PC-9 (cell line): ENCODE results near the gene KIF2A. TPM values are rescaled to one million over a fixed set of nuclear protein-coding genes. Genes with fewer than 3 reads are reported as not detected.

Source experiments
- BruUV-seq: library from RNA; stranded (reverse); fragments of 400-500 nt; replicated peaks from 2 replicates; lab custom pipeline; 2021; lab: Mats Ljungman, UMichigan
- CTCF ChIA-PET: fragments of 300-600 bp; sonication (Branson Sonifier 250); formaldehyde crosslinking; loops from one replicate; lab custom pipeline; 2022; ENCODE audit warnings: antibody characterized with exemption; lab: Charles Lee
- POLR2A ChIA-PET: fragments of 300-600 bp; sonication (Branson Sonifier 250); formaldehyde crosslinking; loops from one replicate; lab custom pipeline; 2022; ENCODE audit warnings: antibody characterized with exemption; ENCODE audit not compliant: unreplicated experiment; lab: Charles Lee
- DNase-seq, 2 experiments: peaks; one replicate each; pipeline versions ENCODE4 v3.0.0 to v3.0.0-alpha.2; 2015 to 2022; ENCODE audit warnings: mixed read lengths in 1 of 2
- H2AFZ ChIP-seq: fragments of 200-600 bp; sonication (generic); 2 replicates; pipeline ENCODE4 v1.8.1; 2017; ENCODE audit warnings: antibody characterized with exemption
- H3F3A ChIP-seq: fragments of 200-600 bp; sonication (generic); 2 replicates; pipeline ENCODE4 v1.8.1; 2017; ENCODE audit warnings: antibody characterized with exemption, mild to moderate bottlenecking, low read depth; ENCODE audit not compliant: insufficient read depth
- H3K27ac ChIP-seq: fragments of 200-600 bp; sonication (generic); 2 replicates; pipeline ENCODE4 v1.6.1; 2016; ENCODE audit warnings: mixed run types
- H3K27me3 ChIP-seq: fragments of 200-600 bp; sonication (generic); 2 replicates; pipeline ENCODE4 v1.6.1; 2016; ENCODE audit warnings: low read depth, mixed run types; ENCODE audit not compliant: insufficient read depth
- H3K36me3 ChIP-seq: fragments of 200-600 bp; sonication (generic); 2 replicates; pipeline ENCODE4 v1.6.1; 2016; ENCODE audit warnings: low read depth, mixed run types
- H3K4me1 ChIP-seq: fragments of 200-600 bp; sonication (generic); replicated peaks from 2 replicates; pipeline ENCODE4 v1.6.1; 2016; ENCODE audit warnings: mixed run types; ENCODE audit not compliant: insufficient read depth
- H3K4me2 ChIP-seq: fragments of 200-600 bp; sonication (generic); 2 replicates; pipeline ENCODE4 v1.6.1; 2017; ENCODE audit warnings: mixed run types
- H3K4me3 ChIP-seq: fragments of 200-600 bp; sonication (generic); 2 replicates; pipeline ENCODE4 v1.6.1; 2016; ENCODE audit warnings: mixed run types
- H3K79me2 ChIP-seq: fragments of 200-600 bp; sonication (generic); 2 replicates; pipeline ENCODE4 v1.6.1; 2017; ENCODE audit warnings: low read depth, mixed run types
- H3K9me2 ChIP-seq: fragments of 200-600 bp; sonication (generic); 2 replicates; pipeline ENCODE4 v1.8.1; 2017; ENCODE audit warnings: mild to moderate bottlenecking; ENCODE audit not compliant: insufficient read depth
- H3K9me3 ChIP-seq: fragments of 200-600 bp; sonication (generic); 2 replicates; pipeline ENCODE4 v1.8.1; 2016; ENCODE audit warnings: low read depth; ENCODE audit not compliant: insufficient read depth
- H4K20me1 ChIP-seq: fragments of 200-600 bp; sonication (generic); 2 replicates; pipeline ENCODE4 v1.8.1; 2017; ENCODE audit not compliant: insufficient read depth
- EZH2 ChIP-seq: fragments of 200-600 bp; sonication (generic); IDR thresholded peaks from 2 replicates; pipeline ENCODE4 v1.8.0; 2017; ENCODE audit warnings: antibody characterized with exemption, low read depth
- intact Hi-C: fragments of 100-400 bp; cut with micrococcal nuclease; formaldehyde crosslinking; loops from one replicate; pipeline ENCODE4 v1.10.0; 2022; ENCODE audit not compliant: unreplicated experiment
- total RNA-seq: library from RNA; stranded (reverse); gene quantifications from 2 replicates; pipeline ENCODE4 v1.2.3, GENCODE V29; 2021
- TF ChIP-seq, protein P1 (sequence below): fragments of 200-600 bp; sonication (generic); conservative IDR thresholded peaks from 2 replicates; pipeline ENCODE4 v1.6.1; 2017; ENCODE audit warnings: mixed run types, antibody characterized with exemption, mild to moderate bottlenecking, moderate library complexity

KIF2A gene
- total RNA-seq, 1 experiment from 2014 or later, result 54.8 TPM

DNA sequence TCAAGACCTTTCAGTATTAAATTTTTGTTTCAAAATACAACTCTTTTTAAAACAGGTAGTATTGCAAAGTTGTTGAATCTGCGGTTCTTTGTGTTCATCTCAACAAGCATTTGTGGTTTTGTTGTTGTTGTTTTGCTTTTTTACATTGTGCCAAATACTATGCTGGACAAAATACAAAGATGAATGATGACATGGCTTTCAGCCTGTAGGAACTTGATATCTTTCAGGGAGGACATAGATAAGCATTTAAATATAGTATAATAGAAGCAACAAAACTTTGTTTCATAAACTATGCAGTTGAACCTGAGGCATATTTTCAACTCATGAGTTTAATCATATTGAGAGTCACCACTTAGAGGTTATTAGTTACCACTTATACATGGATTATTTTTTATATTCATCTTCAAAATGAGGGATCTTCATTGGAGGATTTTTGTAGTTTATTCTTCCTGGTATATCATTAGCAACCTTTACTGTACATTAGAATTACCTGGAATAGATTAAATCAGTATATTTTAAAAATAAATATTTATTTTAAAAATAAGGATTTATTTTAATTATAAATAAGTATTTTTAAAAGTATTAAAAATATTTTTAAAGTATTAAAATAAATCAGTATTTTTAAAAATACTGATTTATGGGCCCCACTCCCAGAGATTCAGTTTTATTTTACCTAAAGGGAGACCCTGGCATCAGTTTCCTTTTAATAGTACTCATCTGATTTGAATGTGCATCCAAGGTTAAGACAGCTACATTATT is 42.9 kb downstream of the KIF2A start:
- no TSS peak for BruUV-seq
- H3K4me1 ChIP-seq, result no peaks in the 10 kb centered on the region; the same call in 1 of the 2 replicates
- peaks cover 23% of the 10 kb centered on the region for H3K36me3 ChIP-seq
- ChIA-PET CTCF (no interaction called here), POLR2A (no interaction called here)
- TF ChIP-seq EZH2, result no peak
- TF ChIP-seq, protein P1, sequence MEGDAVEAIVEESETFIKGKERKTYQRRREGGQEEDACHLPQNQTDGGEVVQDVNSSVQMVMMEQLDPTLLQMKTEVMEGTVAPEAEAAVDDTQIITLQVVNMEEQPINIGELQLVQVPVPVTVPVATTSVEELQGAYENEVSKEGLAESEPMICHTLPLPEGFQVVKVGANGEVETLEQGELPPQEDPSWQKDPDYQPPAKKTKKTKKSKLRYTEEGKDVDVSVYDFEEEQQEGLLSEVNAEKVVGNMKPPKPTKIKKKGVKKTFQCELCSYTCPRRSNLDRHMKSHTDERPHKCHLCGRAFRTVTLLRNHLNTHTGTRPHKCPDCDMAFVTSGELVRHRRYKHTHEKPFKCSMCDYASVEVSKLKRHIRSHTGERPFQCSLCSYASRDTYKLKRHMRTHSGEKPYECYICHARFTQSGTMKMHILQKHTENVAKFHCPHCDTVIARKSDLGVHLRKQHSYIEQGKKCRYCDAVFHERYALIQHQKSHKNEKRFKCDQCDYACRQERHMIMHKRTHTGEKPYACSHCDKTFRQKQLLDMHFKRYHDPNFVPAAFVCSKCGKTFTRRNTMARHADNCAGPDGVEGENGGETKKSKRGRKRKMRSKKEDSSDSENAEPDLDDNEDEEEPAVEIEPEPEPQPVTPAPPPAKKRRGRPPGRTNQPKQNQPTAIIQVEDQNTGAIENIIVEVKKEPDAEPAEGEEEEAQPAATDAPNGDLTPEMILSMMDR, result no peak
- no peak overlapping the region for H2AFZ ChIP-seq
- H3F3A ChIP-seq, result peaks cover 8% of the 10 kb centered on the region
- no peaks in the 10 kb centered on the region for H3K9me3 ChIP-seq
- no peaks in the 10 kb centered on the region for H3K27me3 ChIP-seq
- H4K20me1 ChIP-seq, result peaks cover 5% of the 10 kb centered on the region; the same call in 1 of the 2 replicates
- DNase-seq, result no peak
- H3K79me2 ChIP-seq, result 0 out of 2 replicates have a peak, but pooled peaks cover 8% of the 10 kb centered on the region
- intact Hi-C loops, result no loop called here
- H3K4me2 ChIP-seq, result no peak overlapping the region
- no peaks in the 10 kb centered on the region for H3K9me2 ChIP-seq
- H3K4me3 ChIP-seq, result no peak overlapping the region
- H3K27ac ChIP-seq, result no peak overlapping the region

DNA sequence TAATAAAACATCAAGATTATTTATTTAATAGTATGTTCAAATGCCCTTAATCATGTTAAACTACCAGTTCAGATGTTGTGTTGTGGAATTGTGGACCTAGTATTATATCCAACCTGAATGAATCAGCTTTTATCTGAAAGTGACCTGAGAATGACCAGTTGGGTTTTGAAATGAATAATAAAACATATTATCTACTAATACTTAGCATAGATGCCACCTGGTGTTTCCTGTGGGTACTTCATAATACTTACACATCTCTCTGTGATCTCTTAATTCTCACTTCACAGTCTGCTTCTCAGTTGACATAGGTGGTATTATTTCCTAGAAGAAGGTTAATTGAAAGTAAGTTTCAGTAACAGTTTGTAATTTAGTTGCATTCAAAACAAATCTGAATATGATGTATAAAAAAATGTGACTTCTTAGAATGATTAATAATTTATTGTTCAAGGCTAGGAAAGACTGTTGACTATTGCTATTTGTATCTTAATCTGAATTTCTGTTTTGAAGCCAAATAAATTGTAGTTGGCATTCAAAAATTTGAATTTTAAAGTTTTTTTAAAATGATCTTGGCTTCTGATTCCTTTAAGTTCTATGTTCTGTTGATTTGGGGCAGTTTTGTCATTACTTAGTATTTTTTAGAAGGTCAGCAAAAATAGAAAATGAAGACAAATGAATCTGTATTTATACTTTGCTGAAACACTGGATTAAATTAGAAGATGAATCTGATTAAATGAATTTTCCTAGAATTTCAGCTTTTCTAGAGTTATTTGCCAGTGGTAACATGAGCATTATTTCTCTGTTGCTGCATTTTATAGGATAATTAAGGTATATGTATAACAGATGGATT is 48.2 kb downstream of the KIF2A start:
- ChIA-PET POLR2A (no interaction called here), CTCF (no interaction called here)
- Histone ChIP-seq H3K9me3 (no peaks in the 10 kb centered on the region), H3K27me3 (no peaks in the 10 kb centered on the region), H3K4me3 (no peak overlapping the region), H3K9me2 (no peaks in the 10 kb centered on the region), H3K79me2 (no peaks in the 10 kb centered on the region), H4K20me1 (no peaks in the 10 kb centered on the region; the same call in 1 of the 2 replicates), H3F3A (peaks cover 8% of the 10 kb centered on the region; the same call in 1 of the 2 replicates), H3K36me3 (peaks cover 30% of the 10 kb centered on the region), H3K4me1 (no peaks in the 10 kb centered on the region; the same call in 1 of the 2 replicates), H2AFZ (no peak overlapping the region), H3K4me2 (no peak overlapping the region), H3K27ac (peak overlapping the region; percentile 47)
- TF ChIP-seq EZH2, result no peak
- TF ChIP-seq, protein P1, result peak; percentile 78
- DNase-seq, result peak in 1 of 2 experiments; percentile 7
- no TSS peak for BruUV-seq
- intact Hi-C loops, result loop anchor here (5.0 kb wide), 1 partner anchor 127 kb away; no protein-coding TSS in a partner anchor

DNA sequence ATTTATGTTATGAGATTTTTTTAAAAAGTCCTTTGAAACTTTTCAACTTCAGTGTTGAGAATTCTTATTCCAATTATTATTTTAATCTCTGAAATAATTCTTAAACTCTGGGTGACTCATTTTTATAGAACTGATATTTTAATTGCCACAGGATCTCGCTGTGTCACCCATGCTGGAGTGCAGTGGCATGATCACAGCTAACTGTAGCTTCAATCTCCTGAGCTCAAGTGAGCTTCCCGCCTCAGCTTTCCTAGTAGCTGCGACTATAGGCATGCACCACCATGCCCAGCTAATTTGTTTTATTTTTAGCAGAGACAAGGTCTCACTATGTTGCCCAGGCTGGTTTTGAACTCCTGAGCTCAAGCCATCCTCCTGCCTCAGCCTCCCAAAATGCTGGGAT is 56.7 kb downstream of the KIF2A start:
- ChIA-PET CTCF (no interaction called here), POLR2A (no interaction called here)
- Histone ChIP-seq H3K9me2 (no peaks in the 10 kb centered on the region), H4K20me1 (no peaks in the 10 kb centered on the region; the same call in 1 of the 2 replicates), H3K36me3 (peaks cover 24% of the 10 kb centered on the region; the same call in 1 of the 2 replicates), H3K4me2 (no peak overlapping the region), H3K4me3 (no peak overlapping the region), H2AFZ (no peak overlapping the region), H3K9me3 (no peaks in the 10 kb centered on the region), H3K79me2 (no peaks in the 10 kb centered on the region), H3K27ac (no peak overlapping the region), H3F3A (no peaks in the 10 kb centered on the region), H3K4me1 (no peaks in the 10 kb centered on the region), H3K27me3 (no peaks in the 10 kb centered on the region)
- no peak for DNase-seq
- BruUV-seq, result no TSS peak
- intact Hi-C loops, result loop anchor here (5.0 kb wide), 1 partner anchor 415 kb away; no protein-coding TSS in a partner anchor
- TF ChIP-seq, protein P1, result no peak
- no peak for TF ChIP-seq EZH2
